Esophagus squamous epithelium (tissue), 4 donors: Measurements from ENCODE around the gene ALS2.

Experiments used
- CTCF ChIP-seq, 6 experiments: fragments of 450-650 bp in 4 of 6; fragments of 200-600 bp in 2 of 6; sonication (generic) in 2 of 6; IDR thresholded peaks; one replicate each; pipeline ENCODE4 v1.5.1; 2016 to 2019; ENCODE audit warnings: antibody characterized with exemption in 6 of 6, mild to moderate bottlenecking in 4 of 6, moderate library complexity in 4 of 6
- POLR2A ChIP-seq, 4 donors: fragments of 450-650 bp; IDR thresholded peaks; one replicate each; pipeline ENCODE4 v1.6.1; 2017; ENCODE audit warnings: antibody characterized with exemption in 4 of 4, mild to moderate bottlenecking in 4 of 4, moderate library complexity in 3 of 4

DNA sequence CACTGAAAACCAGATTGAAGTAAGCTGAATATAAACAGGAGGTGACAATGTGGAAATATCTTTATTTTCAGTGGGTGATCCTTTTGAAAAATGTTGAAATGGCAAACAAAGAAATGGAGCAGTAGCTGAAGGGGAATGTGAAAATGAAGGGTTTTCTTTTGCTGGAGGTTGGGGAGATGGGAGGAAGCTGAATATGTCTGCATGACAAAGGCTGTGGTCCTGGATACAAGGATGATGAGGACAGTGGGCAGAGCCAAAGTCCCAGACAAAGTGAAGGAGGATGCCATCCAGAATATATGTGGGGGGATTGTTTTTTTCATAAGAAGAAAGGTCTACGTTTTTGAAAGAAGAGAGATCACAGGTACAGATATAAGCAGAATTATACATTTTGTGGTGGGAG, 6.7 kb downstream of the ALS2 start:
- TF ChIP-seq CTCF (IDR thresholded peaks at IDR 0.05), result no peak
- no peak for TF ChIP-seq POLR2A (IDR thresholded peaks at IDR 0.05)
